Upper lobe of left lung (tissue), 6 donors: Measurements from ENCODE around the gene NUDC. TPM values are rescaled to one million over a fixed set of nuclear protein-coding genes. Genes with fewer than 3 reads are reported as not detected.

Experiments used
- ATAC-seq, 2 donors: fragments of 200-7000 bp; cut with Tn5 transposase; one replicate each; pipeline ENCODE4 v1.9.1; 2022; ENCODE audit warnings: mild to moderate bottlenecking in 2 of 2, moderate library complexity in 2 of 2; ENCODE audit not compliant: low FRiP score in 2 of 2
- DNase-seq, 2 donors: peaks; one replicate each; pipeline ENCODE4 v3.0.0-alpha.2; 2019 to 2020
- H3K27ac ChIP-seq, 4 donors: fragments of 200-600 bp; sonication (generic); one replicate each; pipeline ENCODE4 v1.5.1; 2016 to 2019
- H3K27me3 ChIP-seq, 4 donors: fragments of 200-600 bp; sonication (generic); one replicate each; pipeline ENCODE4 v1.5.1; 2017 to 2019
- H3K36me3 ChIP-seq, 4 donors: fragments of 200-600 bp; sonication (generic); one replicate each; pipeline ENCODE4 v1.5.1; 2016 to 2019
- H3K4me1 ChIP-seq, 4 donors: fragments of 200-600 bp; sonication (generic); one replicate each; pipeline ENCODE4 v1.5.1; 2018 to 2019
- H3K4me3 ChIP-seq, 4 donors: fragments of 200-600 bp; sonication (generic); one replicate each; pipeline ENCODE4 v1.5.1; 2017 to 2019; ENCODE audit warnings: mild to moderate bottlenecking in 2 of 4, moderate library complexity in 1 of 4
- H3K9me3 ChIP-seq, 4 donors: fragments of 200-600 bp; sonication (generic); one replicate each; pipeline ENCODE4 v1.5.1; 2018 to 2019
- EP300 ChIP-seq, 4 donors: sonication (generic); formaldehyde crosslinking; IDR thresholded peaks; one replicate each; pipeline ENCODE4 v1.5.1; 2017; ENCODE audit warnings: antibody characterized with exemption in 4 of 4, control low read depth in 2 of 4
- POLR2A ChIP-seq, 4 donors: fragments of 450-650 bp; IDR thresholded peaks; one replicate each; pipeline ENCODE4 v1.5.1; 2016 to 2017; ENCODE audit warnings: antibody characterized with exemption in 4 of 4, mild to moderate bottlenecking in 2 of 4
- POLR2AphosphoS5 ChIP-seq, 2 donors: sonication (generic); formaldehyde crosslinking; IDR thresholded peaks; one replicate each; pipeline ENCODE4 v1.5.1; 2017; ENCODE audit warnings: antibody characterized with exemption in 2 of 2
- WGBS, 2 donors: methylation state at CpG; one replicate each; pipeline ENCODE4 v1.1.5; 2017 to 2018; 5-methylcytosine and 5-hydroxymethylcytosine counted together
- total RNA-seq, 6 donors: library from RNA; depleted of rRNA in 4 of 6; stranded (reverse); fragments of >200 nt in 4 of 6; gene quantifications; one replicate each; pipeline versions ENCODE4 v1.1.0 to v1.2.1, GENCODE V29; 2016 to 2021
- TF ChIP-seq, protein P1 (sequence below), 6 experiments: fragments of 450-650 bp in 4 of 6; fragments of 200-600 bp in 2 of 6; sonication (generic) in 2 of 6; IDR thresholded peaks; one replicate each; pipeline ENCODE4 v1.5.1; 2016 to 2019; ENCODE audit warnings: antibody characterized with exemption in 6 of 6
- donor health status: DM: no; HTN: no; CAD: no; lungs with moderate emphysema.
- donor health status: DM: no; HTN: yes; CAD: no; lungs with severe emphysema.

NUDC gene
- total RNA-seq, 6 donors from 2014 or later = 41.9 to 81.2 (median 60.2) TPM

DNA sequence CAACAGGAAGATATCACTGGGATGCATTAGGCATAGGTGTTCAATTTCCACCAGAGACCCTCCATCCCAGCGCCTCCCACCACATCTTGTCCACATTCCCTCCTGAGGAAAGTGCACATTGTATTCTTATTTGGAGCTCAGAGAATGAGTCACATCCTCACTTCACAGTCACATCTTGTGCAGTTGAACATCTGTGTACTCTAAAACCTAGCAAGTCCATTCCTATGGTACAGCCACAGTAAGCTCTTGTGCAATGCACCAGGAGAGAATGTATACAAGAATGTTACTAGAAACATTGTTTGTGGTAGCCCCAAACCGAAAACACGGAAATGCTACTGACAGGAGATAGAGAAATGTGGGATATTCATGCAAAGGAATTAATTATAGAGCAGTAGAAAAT is 40.3 kb downstream of the NUDC start:
- Histone ChIP-seq H3K27ac (no peak overlapping the region), H3K9me3 (no peaks in the 10 kb centered on the region), H3K27me3 (peaks cover 0 to 15% (median 10%) of the 10 kb centered on the region in 4 donors), H3K36me3 (no peaks in the 10 kb centered on the region), H3K4me3 (no peak overlapping the region), H3K4me1 (peaks cover 11 to 25% (median 16%) of the 10 kb centered on the region in 4 donors)
- ATAC-seq (no peak), DNase-seq (no peak)
- no peak for TF ChIP-seq POLR2AphosphoS5 (IDR thresholded peaks at IDR 0.05)
- TF ChIP-seq, protein P1, sequence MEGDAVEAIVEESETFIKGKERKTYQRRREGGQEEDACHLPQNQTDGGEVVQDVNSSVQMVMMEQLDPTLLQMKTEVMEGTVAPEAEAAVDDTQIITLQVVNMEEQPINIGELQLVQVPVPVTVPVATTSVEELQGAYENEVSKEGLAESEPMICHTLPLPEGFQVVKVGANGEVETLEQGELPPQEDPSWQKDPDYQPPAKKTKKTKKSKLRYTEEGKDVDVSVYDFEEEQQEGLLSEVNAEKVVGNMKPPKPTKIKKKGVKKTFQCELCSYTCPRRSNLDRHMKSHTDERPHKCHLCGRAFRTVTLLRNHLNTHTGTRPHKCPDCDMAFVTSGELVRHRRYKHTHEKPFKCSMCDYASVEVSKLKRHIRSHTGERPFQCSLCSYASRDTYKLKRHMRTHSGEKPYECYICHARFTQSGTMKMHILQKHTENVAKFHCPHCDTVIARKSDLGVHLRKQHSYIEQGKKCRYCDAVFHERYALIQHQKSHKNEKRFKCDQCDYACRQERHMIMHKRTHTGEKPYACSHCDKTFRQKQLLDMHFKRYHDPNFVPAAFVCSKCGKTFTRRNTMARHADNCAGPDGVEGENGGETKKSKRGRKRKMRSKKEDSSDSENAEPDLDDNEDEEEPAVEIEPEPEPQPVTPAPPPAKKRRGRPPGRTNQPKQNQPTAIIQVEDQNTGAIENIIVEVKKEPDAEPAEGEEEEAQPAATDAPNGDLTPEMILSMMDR (IDR thresholded peaks at IDR 0.05) = no peak
- no peak for TF ChIP-seq EP300 (IDR thresholded peaks at IDR 0.05)
- no peak for TF ChIP-seq POLR2A (IDR thresholded peaks at IDR 0.05)
- WGBS, 2 donors = 49 to 51% methylated on average over 3 of the region's 3 CpGs

DNA sequence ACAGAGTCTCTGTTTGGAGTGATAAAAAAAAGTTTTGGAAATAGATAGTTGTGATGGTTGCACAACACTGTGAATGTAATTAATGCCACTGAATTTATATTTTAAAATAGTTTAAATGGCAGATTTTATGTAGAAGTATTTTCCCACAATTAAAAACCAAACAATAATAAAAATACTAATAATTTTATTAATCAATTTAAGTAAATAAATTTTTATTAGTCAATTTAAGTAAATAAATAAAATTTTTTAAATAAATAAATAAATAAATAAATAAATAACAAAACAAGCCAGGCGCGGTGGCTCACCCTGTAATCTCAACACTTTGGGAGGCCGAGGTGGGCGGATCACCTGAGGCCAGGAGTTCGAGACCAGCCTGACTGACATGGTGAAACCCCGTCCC is 43.7 kb downstream of the NUDC start:
- ATAC-seq = no peak
- H3K4me3 ChIP-seq = no peak overlapping the region
- H3K4me1 ChIP-seq = peaks cover 1 to 11% (median 8%) of the 10 kb centered on the region in 4 donors
- no peak overlapping the region for H3K27ac ChIP-seq
- no peaks in the 10 kb centered on the region for H3K36me3 ChIP-seq
- WGBS, 2 donors = 90% methylated on average over 6 of the region's 6 CpGs
- TF ChIP-seq, protein P1 (IDR thresholded peaks at IDR 0.05) = no peak
- no peak for TF ChIP-seq POLR2A (IDR thresholded peaks at IDR 0.05)
- TF ChIP-seq POLR2AphosphoS5 (IDR thresholded peaks at IDR 0.05) = no peak
- no peak for TF ChIP-seq EP300 (IDR thresholded peaks at IDR 0.05)
- DNase-seq = no peak
- no peaks in the 10 kb centered on the region for H3K9me3 ChIP-seq
- peaks cover 0 to 5% (median 2%) of the 10 kb centered on the region in 4 donors for H3K27me3 ChIP-seq

DNA sequence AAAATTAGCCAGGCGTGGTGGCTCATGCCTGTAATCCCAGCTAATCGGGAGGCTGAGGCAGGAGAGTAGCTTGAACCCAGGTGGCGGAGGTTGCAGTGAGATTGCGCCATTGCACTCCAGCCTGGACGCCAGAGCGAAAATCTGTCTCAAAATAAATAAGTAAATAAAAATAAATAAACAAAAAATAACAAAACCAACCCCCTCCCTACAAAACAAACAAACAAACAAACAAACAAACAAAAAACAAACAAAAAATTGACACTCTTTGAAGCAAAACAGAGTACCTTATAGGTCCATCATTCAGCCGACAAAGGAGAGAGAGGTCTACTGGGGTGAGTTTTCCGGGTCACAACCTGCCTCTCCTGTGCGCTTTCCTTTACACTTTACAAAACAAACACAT is 44.1 kb downstream of the NUDC start:
- Histone ChIP-seq H3K27ac (no peak overlapping the region), H3K4me3 (no peak overlapping the region), H3K9me3 (no peaks in the 10 kb centered on the region), H3K36me3 (no peaks in the 10 kb centered on the region), H3K27me3 (peaks cover 0 to 1% (median 0%) of the 10 kb centered on the region in 4 donors), H3K4me1 (peaks cover 0 to 7% (median 7%) of the 10 kb centered on the region in 4 donors)
- TF ChIP-seq, protein P1 (IDR thresholded peaks at IDR 0.05) = no peak
- TF ChIP-seq POLR2AphosphoS5 (IDR thresholded peaks at IDR 0.05) (no peak), POLR2A (IDR thresholded peaks at IDR 0.05) (no peak), EP300 (IDR thresholded peaks at IDR 0.05) (no peak)
- 92 to 94% methylated on average over 9 of the region's 9 CpGs for WGBS, 2 donors
- no peak for ATAC-seq
- no peak for DNase-seq

DNA sequence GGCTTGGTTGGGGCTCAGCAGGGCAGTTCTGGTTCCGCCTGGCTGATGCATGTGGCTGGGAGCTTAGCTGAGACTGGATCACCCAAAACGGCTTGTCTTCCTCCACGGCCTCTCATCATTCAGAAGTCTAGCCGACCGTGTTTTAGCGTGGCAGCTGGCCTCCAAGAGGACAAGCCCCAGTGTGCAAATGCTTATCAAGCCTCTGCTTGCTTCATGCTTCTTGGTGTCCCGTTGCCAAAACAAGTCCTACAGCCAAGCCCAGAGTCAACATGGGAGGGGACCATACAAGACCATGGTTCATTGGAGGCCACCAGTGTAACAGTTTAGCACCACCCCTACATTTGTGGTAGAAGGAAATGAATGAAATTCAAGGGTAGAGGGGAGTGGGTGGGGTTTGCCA is 49.3 kb downstream of the NUDC start:
- ATAC-seq = no peak
- Histone ChIP-seq H3K9me3 (no peaks in the 10 kb centered on the region), H3K27me3 (no peaks in the 10 kb centered on the region), H3K36me3 (no peaks in the 10 kb centered on the region), H3K27ac (no peak overlapping the region), H3K4me3 (no peak overlapping the region), H3K4me1 (no peaks in the 10 kb centered on the region)
- DNase-seq = no peak
- WGBS, 2 donors = 65 to 66% methylated on average over 2 to 7 of the region's 7 CpGs
- no peak for TF ChIP-seq EP300 (IDR thresholded peaks at IDR 0.05)
- TF ChIP-seq, protein P1 (IDR thresholded peaks at IDR 0.05) = no peak
- no peak for TF ChIP-seq POLR2AphosphoS5 (IDR thresholded peaks at IDR 0.05)
- no peak for TF ChIP-seq POLR2A (IDR thresholded peaks at IDR 0.05)

DNA sequence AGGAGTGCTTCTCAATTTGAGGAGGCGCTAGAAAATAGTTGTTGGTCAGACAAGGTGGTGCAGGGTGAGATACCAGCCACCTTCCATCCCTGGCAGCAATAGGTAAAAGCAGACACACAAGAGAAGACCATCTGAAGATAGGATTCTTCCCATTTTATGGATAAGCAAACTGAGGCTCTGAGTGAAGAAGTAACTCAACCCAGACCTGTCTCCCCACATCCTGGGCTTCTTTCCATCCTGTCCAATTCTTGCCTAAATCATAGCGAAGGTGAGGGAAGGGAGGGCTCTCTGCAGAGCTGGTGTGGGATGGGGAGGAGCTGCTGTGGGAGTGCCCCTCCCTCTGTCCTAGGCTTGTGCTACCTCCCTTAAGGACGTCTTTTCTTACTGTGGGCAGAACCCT is 50.0 kb downstream of the NUDC start:
- Histone ChIP-seq H3K36me3 (no peaks in the 10 kb centered on the region), H3K27me3 (no peaks in the 10 kb centered on the region), H3K4me3 (no peak overlapping the region), H3K4me1 (no peaks in the 10 kb centered on the region), H3K27ac (no peak overlapping the region), H3K9me3 (no peaks in the 10 kb centered on the region)
- 82 to 100% methylated on average over 2 to 3 of the region's 3 CpGs for WGBS, 2 donors
- ATAC-seq (no peak), DNase-seq (no peak)
- TF ChIP-seq, protein P1 (IDR thresholded peaks at IDR 0.05) = no peak
- TF ChIP-seq POLR2AphosphoS5 (IDR thresholded peaks at IDR 0.05) = no peak
- TF ChIP-seq EP300 (IDR thresholded peaks at IDR 0.05) = no peak
- TF ChIP-seq POLR2A (IDR thresholded peaks at IDR 0.05) = no peak
